ENCODE results near the gene ZDHHC11B. TPM values are rescaled to one million over a fixed set of nuclear protein-coding genes. Genes with fewer than 3 reads are reported as not detected.
"Not testable (repeated sequence)": the region's sequence is repeated elsewhere in the genome, so short reads cannot be mapped to it uniquely, and the experiment has no call there.

The ZDHHC11B gene
- total RNA-seq, 1 donor from 2014 or later = 2.7 TPM

DNA sequence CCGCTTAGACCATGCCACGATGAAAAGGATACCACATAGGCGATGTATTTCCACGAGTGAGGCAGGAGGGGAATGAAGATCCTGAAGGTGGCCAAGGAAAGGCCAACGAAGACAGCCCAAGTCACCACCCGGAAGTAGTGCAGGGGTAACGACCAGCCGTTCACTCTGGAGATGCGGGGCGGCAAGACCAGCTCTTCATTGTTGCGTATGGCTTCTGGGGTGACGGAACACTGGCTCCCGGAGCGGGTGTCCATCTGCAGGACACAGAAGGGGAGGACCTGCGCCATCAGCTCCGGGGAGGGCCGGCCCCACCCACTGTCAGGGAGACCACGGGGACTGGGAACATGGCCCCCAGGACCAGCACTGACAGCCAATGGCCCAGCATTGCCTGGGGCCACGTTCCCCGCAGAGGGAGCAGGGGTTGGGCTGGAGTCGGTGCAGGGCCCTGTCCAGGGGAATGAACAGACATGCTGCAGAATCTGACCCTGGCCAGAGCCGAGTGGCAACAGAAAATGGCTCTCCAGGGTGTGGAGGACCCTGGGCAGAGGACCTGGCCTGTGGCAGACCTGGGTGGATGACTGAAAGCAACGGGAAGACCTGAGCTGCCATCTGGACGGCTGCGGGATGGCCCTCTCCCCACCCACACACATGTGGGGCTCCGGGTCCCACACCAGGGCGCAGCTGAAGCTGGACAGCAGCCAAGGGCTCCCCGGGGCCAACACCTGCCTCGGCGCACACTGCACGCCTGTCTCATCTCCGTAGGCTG, 17.7 kb downstream of the ZDHHC11B start:
- DNase-seq (ENCODE audit: extremely low spot score in 2 of 2) = peak; percentile 84 to 97
- Histone ChIP-seq H3K27ac (no peak overlapping the region), H3K36me3 (no peaks in the 10 kb centered on the region), H3K27me3 (no peaks in the 10 kb centered on the region), H3K9me3 (no peaks in the 10 kb centered on the region), H3K4me3 (no peak overlapping the region), H3K4me1 (no peaks in the 10 kb centered on the region)
- TF ChIP-seq POLR2AphosphoS5 (IDR thresholded peaks at IDR 0.05; ENCODE audit: insufficient read depth in 1 of 2, low read depth in 1 of 2) (no peak), POLR2A (IDR thresholded peaks at IDR 0.05) (no peak)
- TF ChIP-seq, protein P1, sequence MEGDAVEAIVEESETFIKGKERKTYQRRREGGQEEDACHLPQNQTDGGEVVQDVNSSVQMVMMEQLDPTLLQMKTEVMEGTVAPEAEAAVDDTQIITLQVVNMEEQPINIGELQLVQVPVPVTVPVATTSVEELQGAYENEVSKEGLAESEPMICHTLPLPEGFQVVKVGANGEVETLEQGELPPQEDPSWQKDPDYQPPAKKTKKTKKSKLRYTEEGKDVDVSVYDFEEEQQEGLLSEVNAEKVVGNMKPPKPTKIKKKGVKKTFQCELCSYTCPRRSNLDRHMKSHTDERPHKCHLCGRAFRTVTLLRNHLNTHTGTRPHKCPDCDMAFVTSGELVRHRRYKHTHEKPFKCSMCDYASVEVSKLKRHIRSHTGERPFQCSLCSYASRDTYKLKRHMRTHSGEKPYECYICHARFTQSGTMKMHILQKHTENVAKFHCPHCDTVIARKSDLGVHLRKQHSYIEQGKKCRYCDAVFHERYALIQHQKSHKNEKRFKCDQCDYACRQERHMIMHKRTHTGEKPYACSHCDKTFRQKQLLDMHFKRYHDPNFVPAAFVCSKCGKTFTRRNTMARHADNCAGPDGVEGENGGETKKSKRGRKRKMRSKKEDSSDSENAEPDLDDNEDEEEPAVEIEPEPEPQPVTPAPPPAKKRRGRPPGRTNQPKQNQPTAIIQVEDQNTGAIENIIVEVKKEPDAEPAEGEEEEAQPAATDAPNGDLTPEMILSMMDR (IDR thresholded peaks at IDR 0.05) = no peak
- intact Hi-C loops (cut with DNase I) = no loop called here

DNA sequence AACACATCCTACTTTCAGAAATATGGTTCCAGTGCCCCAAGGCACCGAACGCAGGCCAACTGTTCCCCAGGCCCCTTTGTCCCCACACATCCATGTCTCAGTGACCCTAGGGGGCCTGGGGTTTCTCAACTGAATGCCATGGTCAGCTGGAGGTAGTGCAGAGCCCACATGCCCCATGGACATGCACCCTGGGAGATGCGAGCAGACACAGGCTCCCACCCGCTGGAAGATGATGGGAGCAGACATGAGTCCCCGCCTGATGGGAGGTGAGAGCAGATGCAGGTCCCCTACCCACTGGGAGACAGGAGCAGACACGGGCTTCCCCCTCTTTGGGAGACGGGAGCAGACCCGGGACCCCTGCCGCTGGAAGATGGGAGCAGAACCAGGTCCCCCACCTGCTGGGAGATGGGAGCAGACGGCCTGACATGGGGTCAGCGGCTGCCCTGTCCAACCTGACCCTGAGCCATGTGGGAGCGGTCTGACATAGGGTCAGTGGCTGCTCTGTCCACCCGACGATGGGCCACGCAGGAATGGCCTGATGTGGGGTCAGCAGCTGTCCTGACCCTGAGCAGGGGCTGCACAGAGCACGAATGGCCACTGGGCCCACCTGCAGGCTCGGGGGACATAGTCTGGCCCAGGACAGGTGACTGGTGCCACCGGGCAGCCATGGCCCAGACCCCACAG, 18.4 kb downstream of the ZDHHC11B start:
- Histone ChIP-seq H3K9me3 (no peaks in the 10 kb centered on the region), H3K27me3 (no peaks in the 10 kb centered on the region), H3K36me3 (no peaks in the 10 kb centered on the region), H3K4me1 (no peaks in the 10 kb centered on the region), H3K4me3 (no peak overlapping the region), H3K27ac (no peak overlapping the region)
- intact Hi-C loops (cut with DNase I) = no loop called here
- TF ChIP-seq, protein P1 (IDR thresholded peaks at IDR 0.05) = no peak
- TF ChIP-seq POLR2AphosphoS5 (IDR thresholded peaks at IDR 0.05; ENCODE audit: insufficient read depth in 1 of 2, low read depth in 1 of 2) = no peak
- TF ChIP-seq POLR2A (IDR thresholded peaks at IDR 0.05) = no peak
- peak in 1 of 2 donors; percentile 84 for DNase-seq (ENCODE audit: extremely low spot score in 2 of 2)

GRCh38 chr5:763998-764781, 20.3 kb downstream of the ZDHHC11B start:
- H3K27me3 ChIP-seq = no peaks in the 10 kb centered on the region
- no peak overlapping the region for H3K4me3 ChIP-seq
- no peak overlapping the region for H3K27ac ChIP-seq
- intact Hi-C loops (cut with DNase I) = no loop called here
- H3K4me1 ChIP-seq = peaks cover 5% of the 10 kb centered on the region
- no peaks in the 10 kb centered on the region for H3K36me3 ChIP-seq
- no peak for TF ChIP-seq POLR2AphosphoS5 (IDR thresholded peaks at IDR 0.05; ENCODE audit: insufficient read depth in 1 of 2, low read depth in 1 of 2)
- TF ChIP-seq, protein P1 (IDR thresholded peaks at IDR 0.05) = no peak
- TF ChIP-seq POLR2A (IDR thresholded peaks at IDR 0.05) = no peak
- H3K9me3 ChIP-seq = no peaks in the 10 kb centered on the region
- no peak for DNase-seq (ENCODE audit: extremely low spot score in 2 of 2)

DNA sequence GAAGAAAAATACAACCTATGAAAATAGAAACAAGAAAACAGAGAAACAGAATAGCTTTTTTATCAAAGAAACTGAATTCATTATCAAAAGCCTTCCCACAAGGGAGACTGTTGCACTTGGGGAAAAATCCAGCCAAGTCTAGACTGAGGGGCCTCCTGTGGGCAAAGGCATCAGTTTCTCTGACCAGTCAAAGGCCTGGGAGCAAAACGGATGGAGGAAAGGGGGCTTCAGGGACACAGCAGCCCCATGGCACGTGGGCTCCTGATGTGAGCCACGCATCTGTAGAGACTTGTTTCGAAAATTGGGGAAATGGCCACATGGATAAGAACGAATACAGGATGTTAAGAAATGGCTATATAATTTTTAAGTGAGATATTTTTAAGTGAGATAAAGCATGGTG, 21.1 kb downstream of the ZDHHC11B start:
- peaks cover 13% of the 10 kb centered on the region for H3K4me1 ChIP-seq
- H3K4me3 ChIP-seq = no peak overlapping the region
- H3K36me3 ChIP-seq = no peaks in the 10 kb centered on the region
- no peaks in the 10 kb centered on the region for H3K9me3 ChIP-seq
- DNase-seq (ENCODE audit: extremely low spot score in 2 of 2) = peak in 1 of 2 donors; percentile 54
- intact Hi-C loops (cut with DNase I) = no loop called here
- TF ChIP-seq POLR2A (IDR thresholded peaks at IDR 0.05) (no peak), POLR2AphosphoS5 (IDR thresholded peaks at IDR 0.05; ENCODE audit: insufficient read depth in 1 of 2, low read depth in 1 of 2) (no peak)
- TF ChIP-seq, protein P1 (IDR thresholded peaks at IDR 0.05) = no peak
- H3K27me3 ChIP-seq = no peaks in the 10 kb centered on the region
- H3K27ac ChIP-seq = no peak overlapping the region

- DNase-seq (ENCODE audit: extremely low spot score in 2 of 2) = peak in 1 of 2 donors; percentile 74
- H3K4me3 ChIP-seq; H3K27me3 ChIP-seq; H3K36me3 ChIP-seq; H3K27ac ChIP-seq; H3K9me3 ChIP-seq; intact Hi-C loops (cut with DNase I): not testable (repeated sequence)
- H3K4me1 ChIP-seq = peaks cover 17% of the 10 kb centered on the region
These were observed 21.5 kb downstream of the ZDHHC11B start for GRCh38 chr5:762996-763395.
